PC-3 (cell line): ENCODE measurements around the gene CPN2. TPM values are rescaled to one million over a fixed set of nuclear protein-coding genes. Genes with fewer than 3 reads are reported as not detected.

Source experiments
- ATAC-seq: fragments of 200-7000 bp; cut with Tn5 transposase; 2 replicates; pipeline ENCODE4 v1.9.1; 2020; ENCODE audit warnings: mild to moderate bottlenecking, moderate library complexity
- BruUV-seq: library from RNA; stranded (reverse); fragments of 400-500 nt; replicated peaks from 2 replicates; lab custom pipeline; 2021; lab: Mats Ljungman, UMichigan
- CTCF ChIA-PET: fragments of 300-600 bp; sonication (Branson Sonifier 250); formaldehyde crosslinking; loops from one replicate; lab custom pipeline; 2022; ENCODE audit warnings: antibody characterized with exemption; lab: Charles Lee
- POLR2A ChIA-PET: fragments of 300-600 bp; sonication (Branson Sonifier 250); formaldehyde crosslinking; loops from one replicate; lab custom pipeline; 2022; ENCODE audit warnings: antibody characterized with exemption; ENCODE audit not compliant: unreplicated experiment; lab: Charles Lee
- DNase-seq: peaks from one replicate; pipeline ENCODE4 v3.0.0-alpha.2; 2015
- H2AFZ ChIP-seq: fragments of 300-600 bp; sonication (generic); 2 replicates; pipeline ENCODE4 v1.6.0; 2016; ENCODE audit warnings: antibody characterized with exemption, low read length
- H3F3A ChIP-seq: fragments of 300-600 bp; sonication (generic); one replicate; pipeline ENCODE4 v1.6.0; 2017; ENCODE audit warnings: antibody characterized with exemption, low read length, control low read depth, mild to moderate bottlenecking; ENCODE audit not compliant: unreplicated experiment
- H3K27ac ChIP-seq: fragments of 300-600 bp; sonication (generic); 2 replicates; pipeline ENCODE4 v1.5.1; 2016; ENCODE audit warnings: mild to moderate bottlenecking, low read length
- H3K27me3 ChIP-seq: fragments of 300-600 bp; sonication (generic); 2 replicates; pipeline ENCODE4 v1.6.1; 2016; ENCODE audit warnings: low read length, mixed read lengths
- H3K36me3 ChIP-seq: fragments of 300-600 bp; sonication (generic); 2 replicates; pipeline ENCODE4 v1.6.1; 2016; ENCODE audit warnings: low read depth, mixed run types, low read length, mixed read lengths
- H3K4me1 ChIP-seq: fragments of 300-600 bp; sonication (generic); 2 replicates; pipeline ENCODE4 v1.5.1; 2016; ENCODE audit warnings: low read length; ENCODE audit not compliant: insufficient read depth
- H3K4me2 ChIP-seq: fragments of 300-600 bp; sonication (generic); 2 replicates; pipeline ENCODE4 v1.6.0; 2016; ENCODE audit warnings: low read length
- H3K4me3 ChIP-seq: fragments of 300-600 bp; sonication (generic); 2 replicates; pipeline ENCODE4 v1.5.1; 2016; ENCODE audit warnings: mild to moderate bottlenecking, low read length, mixed read lengths
- H3K79me2 ChIP-seq: fragments of 300-600 bp; sonication (generic); 2 replicates; pipeline ENCODE4 v1.6.1; 2017; ENCODE audit warnings: low read length, mixed read lengths
- H3K9ac ChIP-seq: fragments of 300-600 bp; sonication (generic); 2 replicates; pipeline ENCODE4 v1.6.0; 2016; ENCODE audit warnings: mild to moderate bottlenecking, low read length
- H3K9me2 ChIP-seq: fragments of 300-600 bp; sonication (generic); replicated peaks from 2 replicates; pipeline ENCODE4 v1.6.1; 2016; ENCODE audit warnings: mixed run types, low read length, mixed read lengths
- H3K9me3 ChIP-seq: fragments of 300-600 bp; sonication (generic); 2 replicates; pipeline ENCODE4 v1.6.1; 2016; ENCODE audit warnings: low read length, mixed read lengths
- H4K20me1 ChIP-seq: fragments of 300-600 bp; sonication (generic); 2 replicates; pipeline ENCODE4 v1.6.1; 2016; ENCODE audit warnings: low read length, mixed read lengths
- EZH2 ChIP-seq: fragments of 300-600 bp; sonication (generic); IDR thresholded peaks from one replicate; pipeline ENCODE4 v1.6.1; 2017; ENCODE audit warnings: antibody characterized with exemption, mild to moderate bottlenecking, low read length; ENCODE audit not compliant: unreplicated experiment
- EZH2phosphoT487 ChIP-seq: fragments of 300-600 bp; sonication (generic); IDR thresholded peaks from 2 replicates; pipeline ENCODE4 v1.6.1; 2018; ENCODE audit warnings: mild to moderate bottlenecking, antibody characterized with exemption, low read length, borderline replicate concordance
- intact Hi-C: fragments of 100-400 bp; cut with micrococcal nuclease; formaldehyde crosslinking; loops from 2 replicates; pipeline ENCODE4 v1.9.0; 2023
- total RNA-seq: library from RNA; depleted of rRNA; stranded (reverse); fragments of >200 nt; gene quantifications from 2 replicates; pipeline ENCODE4 v1.2.3, GENCODE V29; 2014
- TF ChIP-seq, protein P1 (sequence below): fragments of 300-600 bp; sonication (generic); conservative IDR thresholded peaks from 2 replicates; pipeline ENCODE4 v1.5.1; 2017; ENCODE audit warnings: antibody characterized with exemption, low read depth, mild to moderate bottlenecking, low read length

CPN2 gene
- total RNA-seq, 1 experiment from 2014 or later, result 0.07 TPM

GRCh38 chr3:194343561-194343893, 7.6 kb downstream of the CPN2 start:
- Histone ChIP-seq H3K9me3 (no peaks in the 10 kb centered on the region), H3K4me1 (no peaks in the 10 kb centered on the region; the same call in 1 of the 2 replicates), H3K79me2 (no peaks in the 10 kb centered on the region), H3K27me3 (no peaks in the 10 kb centered on the region), H3K36me3 (no peaks in the 10 kb centered on the region), H3K4me3 (no peak overlapping the region), H3F3A (no peaks in the 10 kb centered on the region), H4K20me1 (no peaks in the 10 kb centered on the region), H3K4me2 (0 out of 2 replicates have a peak overlapping the region, but pooled peaks have one; percentile 3), H2AFZ (no peak overlapping the region), H3K9ac (no peak overlapping the region), H3K9me2 (no peaks in the 10 kb centered on the region), H3K27ac (no peak overlapping the region)
- TF ChIP-seq EZH2 (no peak), EZH2phosphoT487 (no peak)
- TF ChIP-seq, protein P1, sequence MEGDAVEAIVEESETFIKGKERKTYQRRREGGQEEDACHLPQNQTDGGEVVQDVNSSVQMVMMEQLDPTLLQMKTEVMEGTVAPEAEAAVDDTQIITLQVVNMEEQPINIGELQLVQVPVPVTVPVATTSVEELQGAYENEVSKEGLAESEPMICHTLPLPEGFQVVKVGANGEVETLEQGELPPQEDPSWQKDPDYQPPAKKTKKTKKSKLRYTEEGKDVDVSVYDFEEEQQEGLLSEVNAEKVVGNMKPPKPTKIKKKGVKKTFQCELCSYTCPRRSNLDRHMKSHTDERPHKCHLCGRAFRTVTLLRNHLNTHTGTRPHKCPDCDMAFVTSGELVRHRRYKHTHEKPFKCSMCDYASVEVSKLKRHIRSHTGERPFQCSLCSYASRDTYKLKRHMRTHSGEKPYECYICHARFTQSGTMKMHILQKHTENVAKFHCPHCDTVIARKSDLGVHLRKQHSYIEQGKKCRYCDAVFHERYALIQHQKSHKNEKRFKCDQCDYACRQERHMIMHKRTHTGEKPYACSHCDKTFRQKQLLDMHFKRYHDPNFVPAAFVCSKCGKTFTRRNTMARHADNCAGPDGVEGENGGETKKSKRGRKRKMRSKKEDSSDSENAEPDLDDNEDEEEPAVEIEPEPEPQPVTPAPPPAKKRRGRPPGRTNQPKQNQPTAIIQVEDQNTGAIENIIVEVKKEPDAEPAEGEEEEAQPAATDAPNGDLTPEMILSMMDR, result no peak
- POLR2A ChIA-PET, result no interaction called here
- DNase-seq (no peak), ATAC-seq (no peak)
- intact Hi-C loops, result loop anchor here (5.0 kb wide), 1 partner anchor 676 kb away; no protein-coding TSS in a partner anchor
- no TSS peak for BruUV-seq
- CTCF ChIA-PET, result interaction anchor here (0.6 to 1.0 kb wide), 6 partner anchors 15 to 636 kb away, joined by 3 to 4 read pairs (median 4); no protein-coding TSS in a partner anchor

DNA sequence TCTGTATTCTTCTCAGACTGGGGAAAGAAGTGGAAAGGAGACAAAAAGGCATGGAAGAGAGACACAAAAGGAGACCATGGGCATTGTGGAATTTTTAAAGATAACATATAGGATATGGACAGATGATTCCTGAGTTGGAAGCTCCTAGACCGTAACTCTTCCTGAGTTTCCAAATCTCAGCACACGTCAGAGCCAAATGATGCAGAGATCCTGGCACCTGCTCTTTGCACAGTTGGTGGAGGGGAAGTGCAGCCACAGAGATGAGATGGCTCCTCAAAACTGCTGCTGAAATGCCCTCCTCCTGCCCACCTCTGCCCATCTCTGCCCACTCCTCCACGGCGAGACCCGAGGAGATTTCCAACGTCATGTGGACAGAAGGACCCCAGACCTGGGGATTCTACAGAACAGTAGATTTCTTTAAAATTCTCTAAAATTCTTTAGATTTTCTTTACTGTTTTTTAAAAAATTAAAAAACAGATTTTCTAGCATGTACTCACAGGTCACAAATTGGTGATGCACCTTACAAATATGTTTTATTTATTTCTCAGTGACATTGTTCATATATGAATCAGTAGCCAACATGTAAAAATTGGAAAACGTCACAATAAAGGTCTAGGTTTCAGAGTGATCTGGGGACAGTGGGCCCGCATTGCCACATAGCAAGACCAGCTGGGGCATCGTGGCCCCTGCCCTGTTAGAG, 8.1 kb downstream of the CPN2 start:
- Histone ChIP-seq H3K4me1 (no peaks in the 10 kb centered on the region; the same call in 1 of the 2 replicates), H2AFZ (no peak overlapping the region), H3F3A (no peaks in the 10 kb centered on the region), H3K9me3 (no peaks in the 10 kb centered on the region), H3K36me3 (no peaks in the 10 kb centered on the region), H4K20me1 (no peaks in the 10 kb centered on the region), H3K4me3 (no peak overlapping the region), H3K4me2 (no peak overlapping the region), H3K9ac (no peak overlapping the region), H3K9me2 (no peaks in the 10 kb centered on the region), H3K79me2 (no peaks in the 10 kb centered on the region), H3K27ac (no peak overlapping the region), H3K27me3 (no peaks in the 10 kb centered on the region)
- peak; percentile 27 for DNase-seq
- no peak for TF ChIP-seq EZH2
- TF ChIP-seq, protein P1, result no peak
- TF ChIP-seq EZH2phosphoT487, result no peak
- POLR2A ChIA-PET, result no interaction called here
- CTCF ChIA-PET, result interaction anchor here (0.6 to 1.0 kb wide), 5 partner anchors 15 to 635 kb away, joined by 3 to 4 read pairs (median 4); no protein-coding TSS in a partner anchor
- no TSS peak for BruUV-seq
- intact Hi-C loops, result loop anchor here (5.0 kb wide), 1 partner anchor 676 kb away; no protein-coding TSS in a partner anchor
- ATAC-seq, result no peak
